Hepatocyte (in vitro differentiated cells): ENCODE measurements around the gene SLC25A18.
"Not testable (repeated sequence)": the region's sequence is repeated elsewhere in the genome, so short reads cannot be mapped to it uniquely, and the experiment has no call there.

Experiments used
- CTCF ChIP-seq: fragments of 200-600 bp; sonication (generic); IDR thresholded peaks from 2 replicates; pipeline ENCODE4 v1.5.1; 2016; ENCODE audit warnings: antibody characterized with exemption, mild to moderate bottlenecking; ENCODE audit not compliant: poor library complexity
- EZH2 ChIP-seq: fragments of 200-600 bp; sonication (generic); IDR thresholded peaks from 2 replicates; pipeline ENCODE4 v1.6.1; 2016; ENCODE audit warnings: antibody characterized with exemption, mild to moderate bottlenecking, borderline replicate concordance

- not testable (repeated sequence) for TF ChIP-seq CTCF, EZH2
Measured at GRCh38 chr22:17521971-17522370, 41.3 kb upstream of the SLC25A18 start.
